B cell (primary cell): ENCODE measurements around the gene CALHM3. TPM values are rescaled to one million over a fixed set of nuclear protein-coding genes. Genes with fewer than 3 reads are reported as not detected.
A peak's percentile ranks its signal among the peaks of the same experiment; 100 is the strongest.

Experiments
- ATAC-seq: fragments of 200-7000 bp; cut with Tn5 transposase; one replicate; pipeline ENCODE4 v1.10.0; 2021; ENCODE audit warnings: low read depth, mild to moderate bottlenecking, moderate number of reproducible peaks, moderate library complexity
- CTCF ChIA-PET: fragments of 350-600 bp; sonication (Branson Sonifier 250); formaldehyde crosslinking; loops from one replicate; lab custom pipeline; 2021; ENCODE audit warnings: antibody characterized with exemption, inconsistent platforms; lab: Charles Lee
- POLR2A ChIA-PET: fragments of 350-600 bp; sonication (Branson Sonifier 250); formaldehyde crosslinking; loops from one replicate; lab custom pipeline; 2021; ENCODE audit warnings: antibody characterized with exemption; lab: Charles Lee
- DNase-seq: peaks from one replicate; pipeline ENCODE4 v3.0.0; 2013
- H2AFZ ChIP-seq: 2 replicates; pipeline ENCODE4 v1.6.1; 2012; ENCODE audit warnings: mild to moderate bottlenecking, low read depth, low read length; ENCODE audit not compliant: insufficient read depth, poor library complexity, severe bottlenecking
- H3K27ac ChIP-seq, 2 donors: 1 replicate in 1 of 2; 2 replicates in 1 of 2; pipeline ENCODE4 v1.5.1; 2012 to 2013; ENCODE audit warnings: low read length in 2 of 2, mild to moderate bottlenecking in 2 of 2, moderate library complexity in 1 of 2
- H3K27me3 ChIP-seq, 4 experiments: fragments of 200-600 bp in 1 of 4; sonication (generic) in 1 of 4; replicated peaks in 1 of 4; 1 replicate in 2 of 4; 2 replicates in 2 of 4; pipeline versions ENCODE4 v1.6.1 to v1.7.0; 2013 to 2016; ENCODE audit warnings: low read length in 3 of 4, mild to moderate bottlenecking in 2 of 4, mixed read lengths in 1 of 4, moderate library complexity in 1 of 4; ENCODE audit not compliant: insufficient read depth in 4 of 4, control insufficient read depth in 3 of 4; ENCODE audit errors: control extremely low read depth in 1 of 4
- H3K36me3 ChIP-seq, 2 experiments: replicated peaks in 1 of 2; 1 replicate in 1 of 2; 2 replicates in 1 of 2; pipeline versions ENCODE4 v1.6.1 to v1.7.1; 2013; ENCODE audit warnings: low read length in 1 of 2; ENCODE audit not compliant: insufficient read depth in 2 of 2, control insufficient read depth in 1 of 2; ENCODE audit errors: control extremely low read depth in 1 of 2, extremely low read depth in 1 of 2
- H3K4me1 ChIP-seq, 2 donors: fragments of 200-600 bp in 1 of 2; sonication (generic) in 1 of 2; 1 replicate in 1 of 2; 2 replicates in 1 of 2; pipeline versions ENCODE4 v1.5.1 to v1.6.1; 2013 to 2017; ENCODE audit warnings: low read length in 2 of 2; ENCODE audit not compliant: control insufficient read depth in 2 of 2, insufficient read depth in 2 of 2
- H3K4me2 ChIP-seq: replicated peaks from 2 replicates; pipeline ENCODE3; 2012; ENCODE audit warnings: mild to moderate bottlenecking, low read depth, low read length; ENCODE audit not compliant: poor library complexity, severe bottlenecking
- H3K4me3 ChIP-seq, 5 experiments: fragments of 200-600 bp in 1 of 5; sonication (generic) in 1 of 5; 1 replicate in 3 of 5; 2 replicates in 2 of 5; pipeline versions ENCODE4 v1.5.1 to v1.7.0; 2011 to 2016; ENCODE audit warnings: low read length in 4 of 5, mild to moderate bottlenecking in 4 of 5, low read depth in 2 of 5, control low read depth in 1 of 5, moderate library complexity in 1 of 5; ENCODE audit not compliant: insufficient read depth in 1 of 5; ENCODE audit errors: control extremely low read depth in 1 of 5, extremely low read depth in 1 of 5
- H3K79me2 ChIP-seq: fragments of 200-600 bp; sonication (generic); one replicate; pipeline ENCODE4 v1.6.0; 2016; ENCODE audit warnings: low read length; ENCODE audit not compliant: control insufficient read depth, insufficient read depth
- H3K9ac ChIP-seq: fragments of 200-600 bp; sonication (generic); 2 replicates; pipeline ENCODE4 v1.6.1; 2017; ENCODE audit warnings: mild to moderate bottlenecking, low read length, moderate library complexity
- H3K9me3 ChIP-seq, 3 donors: one replicate each; pipeline versions ENCODE4 v1.6.1 to v1.7.1; 2013; ENCODE audit warnings: low read length in 2 of 3; ENCODE audit not compliant: control insufficient read depth in 2 of 3, insufficient read depth in 1 of 3; ENCODE audit errors: control extremely low read depth in 1 of 3
- H4K20me1 ChIP-seq: 2 replicates; pipeline ENCODE4 v1.6.0; 2012; ENCODE audit warnings: mild to moderate bottlenecking, low read length; ENCODE audit not compliant: insufficient read depth, control insufficient read depth, poor library complexity, severe bottlenecking
- H3K27ac Mint-ChIP-seq: one replicate; pipeline ENCODE4 v1.8.0; 2021; ENCODE audit warnings: mixed read lengths
- H3K27me3 Mint-ChIP-seq: one replicate; pipeline ENCODE4 v1.8.0; 2021; ENCODE audit warnings: mixed read lengths
- H3K4me1 Mint-ChIP-seq: one replicate; pipeline ENCODE4 v1.8.0; 2021; ENCODE audit warnings: mixed read lengths
- H3K4me3 Mint-ChIP-seq: one replicate; pipeline ENCODE4 v1.8.0; 2021; ENCODE audit warnings: mixed read lengths
- H3K9me3 Mint-ChIP-seq: one replicate; pipeline ENCODE4 v1.8.0; 2022; ENCODE audit warnings: mixed read lengths; ENCODE audit not compliant: insufficient read depth
- CTCF ChIP-seq: fragments of 200-600 bp; IDR thresholded peaks from one replicate; pipeline ENCODE4 v1.8.0; 2022; ENCODE audit warnings: antibody characterized with exemption, mild to moderate bottlenecking
- EZH2 ChIP-seq: IDR thresholded peaks from 2 replicates; pipeline ENCODE4 v1.6.1; 2012; ENCODE audit warnings: borderline replicate concordance, low read depth, mild to moderate bottlenecking, moderate library complexity, low read length; ENCODE audit not compliant: insufficient read depth, poor library complexity, severe bottlenecking
- WGBS: methylation state at CpG from one replicate; pipeline ENCODE4 v1.1.5; 2013; ENCODE audit warnings: missing lambda C conversion rate; ENCODE audit not compliant: insufficient coverage; 5-methylcytosine and 5-hydroxymethylcytosine counted together
- intact Hi-C: fragments of 100-400 bp; cut with micrococcal nuclease; formaldehyde crosslinking; loops from one replicate; pipeline ENCODE4 v1.10.0; 2022
- polyA plus RNA-seq: library from polyadenylated mRNA; depleted of rRNA; stranded (reverse); fragments of >200 nt; gene quantifications from 2 replicates; pipeline ENCODE4 v1.2.3, GENCODE V29; 2012
- total RNA-seq, 2 donors: library from RNA; stranded (reverse); fragments of 120-200 nt in 1 of 2; gene quantifications; 1 replicate in 1 of 2; 2 replicates in 1 of 2; pipeline versions ENCODE4 v1.2.3 to v1.2.4, GENCODE V29; 2013 to 2022

CALHM3 gene
- total and polyA plus RNA-seq, 2 donors (not counting 1 experiment from before 2014, with no cell fraction given) = not detected

GRCh38 chr10:103495321-103495720, 16.3 kb upstream of the CALHM3 start:
- Histone ChIP-seq H3K79me2 (no peaks in the 10 kb centered on the region), H3K27ac (no peak overlapping the region), H3K4me1 (peaks cover 24 to 25% of the 10 kb centered on the region in 2 donors), H3K27me3 (peaks cover 0 to 40% (median 25%) of the 10 kb centered on the region in 4 experiments), H3K4me2 (no peak overlapping the region), H3K4me3 (no peak overlapping the region), H3K9me3 (peaks cover 0 to 2% (median 0%) of the 10 kb centered on the region in 3 donors), H4K20me1 (no peaks in the 10 kb centered on the region), H2AFZ (no peak overlapping the region), H3K9ac (no peak overlapping the region), H3K36me3 (no peaks in the 10 kb centered on the region)
- Mint-ChIP-seq H3K4me3 (peak overlapping the region; percentile 80), H3K27me3 (peaks cover 60% of the 10 kb centered on the region), H3K4me1 (peaks cover 30% of the 10 kb centered on the region), H3K9me3 (no peaks in the 10 kb centered on the region), H3K27ac (no peak overlapping the region)
- ChIA-PET POLR2A (interaction anchor here (0.6 kb wide), 1 partner anchor 69 kb away, joined by 8 read pairs; no protein-coding TSS in a partner anchor), CTCF (interaction anchor here (1.3 to 1.9 kb wide), 3 partner anchors 10 to 78 kb away, joined by 3 to 7 read pairs (median 4); no protein-coding TSS in a partner anchor)
- ATAC-seq = no peak
- intact Hi-C loops = no loop called here
- WGBS = 83% methylated on average over 1 of the region's 3 CpGs
- no peak for DNase-seq
- TF ChIP-seq EZH2 = no peak
- no peak for TF ChIP-seq CTCF
